Fibroblast of pulmonary artery (primary cell): Measurements from ENCODE around the gene ZFP64.

Source experiments
- DNase-seq: peaks from one replicate; pipeline ENCODE4 v3.0.0-alpha.2; 2010; ENCODE audit warnings: low read depth
- H3K4me3 ChIP-seq: replicated peaks from 2 replicates; pipeline ENCODE4 v1.5.1; 2011; ENCODE audit warnings: low read depth, mild to moderate bottlenecking, control low read depth, low read length, moderate library complexity
- TF ChIP-seq, protein P1 (sequence below): IDR thresholded peaks from 2 replicates; pipeline ENCODE4 v1.5.1; 2011; ENCODE audit warnings: mild to moderate bottlenecking, control low read depth, low read length, inconsistent platforms; ENCODE audit errors: missing control alignments

The ZFP64 gene

DNA sequence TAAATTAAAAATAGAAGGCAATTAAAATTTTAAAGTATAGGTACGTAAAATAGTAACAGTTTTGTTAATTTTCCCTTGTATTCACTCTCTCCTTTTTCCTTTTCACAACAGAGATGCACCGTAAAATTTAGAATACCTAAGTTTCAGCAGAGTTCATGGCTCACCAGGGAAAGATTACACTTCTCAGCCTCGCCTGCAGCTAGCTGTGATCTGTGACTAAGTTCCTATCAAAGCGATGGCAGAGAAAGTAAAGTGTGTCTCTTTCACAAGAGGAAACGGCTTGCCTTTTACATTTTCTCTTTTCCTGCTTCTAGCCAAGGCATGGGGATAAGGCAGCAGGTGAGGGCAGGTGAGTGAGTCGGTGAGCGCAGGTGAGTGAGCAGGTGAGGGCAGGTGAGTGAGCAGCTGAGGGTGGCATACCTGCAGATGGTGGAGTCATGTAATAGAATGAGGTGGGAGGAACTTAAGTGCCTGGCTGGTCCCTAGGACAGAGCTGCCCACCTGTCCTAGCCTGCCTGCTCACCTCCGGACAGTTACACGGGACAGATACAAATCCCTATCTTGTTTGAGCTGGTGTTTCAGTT is 30.9 kb downstream of the ZFP64 start:
- TF ChIP-seq, protein P1, sequence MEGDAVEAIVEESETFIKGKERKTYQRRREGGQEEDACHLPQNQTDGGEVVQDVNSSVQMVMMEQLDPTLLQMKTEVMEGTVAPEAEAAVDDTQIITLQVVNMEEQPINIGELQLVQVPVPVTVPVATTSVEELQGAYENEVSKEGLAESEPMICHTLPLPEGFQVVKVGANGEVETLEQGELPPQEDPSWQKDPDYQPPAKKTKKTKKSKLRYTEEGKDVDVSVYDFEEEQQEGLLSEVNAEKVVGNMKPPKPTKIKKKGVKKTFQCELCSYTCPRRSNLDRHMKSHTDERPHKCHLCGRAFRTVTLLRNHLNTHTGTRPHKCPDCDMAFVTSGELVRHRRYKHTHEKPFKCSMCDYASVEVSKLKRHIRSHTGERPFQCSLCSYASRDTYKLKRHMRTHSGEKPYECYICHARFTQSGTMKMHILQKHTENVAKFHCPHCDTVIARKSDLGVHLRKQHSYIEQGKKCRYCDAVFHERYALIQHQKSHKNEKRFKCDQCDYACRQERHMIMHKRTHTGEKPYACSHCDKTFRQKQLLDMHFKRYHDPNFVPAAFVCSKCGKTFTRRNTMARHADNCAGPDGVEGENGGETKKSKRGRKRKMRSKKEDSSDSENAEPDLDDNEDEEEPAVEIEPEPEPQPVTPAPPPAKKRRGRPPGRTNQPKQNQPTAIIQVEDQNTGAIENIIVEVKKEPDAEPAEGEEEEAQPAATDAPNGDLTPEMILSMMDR, result no peak
- no peak overlapping the region for H3K4me3 ChIP-seq
- no peak for DNase-seq

DNA sequence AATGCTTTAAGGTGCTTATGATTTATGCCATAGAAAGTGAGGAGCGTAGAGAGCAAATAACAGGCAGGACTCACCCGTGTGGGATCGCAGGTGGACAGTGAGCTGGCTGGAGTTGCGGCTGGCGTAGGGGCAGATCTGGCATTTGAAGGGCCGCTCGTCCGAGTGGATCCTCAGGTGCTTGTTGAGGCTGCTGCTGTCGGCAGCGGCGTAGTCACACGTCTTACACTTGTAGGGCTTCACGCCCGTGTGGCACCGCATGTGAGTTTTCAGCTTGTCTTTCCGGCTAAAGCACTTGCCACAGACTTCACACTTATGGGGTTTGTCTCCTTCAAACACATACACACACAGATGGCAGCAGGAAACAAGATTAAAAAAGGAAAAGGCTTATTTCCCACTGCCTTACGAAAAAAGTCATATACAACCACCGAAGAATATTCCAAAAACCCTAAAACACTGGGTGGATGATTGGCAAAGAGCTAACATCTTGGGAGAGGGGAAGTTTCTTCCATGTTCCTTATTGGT is 31.5 kb downstream of the ZFP64 start:
- TF ChIP-seq, protein P1, result no peak

DNA sequence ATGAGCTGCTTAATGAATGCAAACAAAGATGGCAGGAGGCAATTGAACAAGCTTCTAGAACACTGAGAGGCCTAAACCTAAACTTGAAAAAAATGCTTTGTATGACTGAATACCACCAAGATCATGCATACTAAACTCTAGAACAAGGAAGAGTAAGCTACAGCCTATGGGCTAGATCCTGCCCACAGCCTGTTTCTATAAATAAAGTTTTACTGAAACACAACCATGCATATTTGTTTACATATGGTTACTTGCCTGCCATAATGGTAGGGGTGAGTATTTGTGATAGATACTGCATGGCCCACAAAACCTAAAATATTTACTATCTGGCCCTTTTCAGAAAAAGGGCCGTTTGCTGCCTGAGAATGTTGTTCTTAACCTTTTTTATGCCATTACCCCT is 37.0 kb downstream of the ZFP64 start:
- no peak for DNase-seq
- TF ChIP-seq, protein P1, result no peak
- no peak overlapping the region for H3K4me3 ChIP-seq

More for the DNA sequence above, 31.5 kb downstream of the ZFP64 start:
- H3K4me3 ChIP-seq, result no peak overlapping the region
- DNase-seq, result no peak

DNA sequence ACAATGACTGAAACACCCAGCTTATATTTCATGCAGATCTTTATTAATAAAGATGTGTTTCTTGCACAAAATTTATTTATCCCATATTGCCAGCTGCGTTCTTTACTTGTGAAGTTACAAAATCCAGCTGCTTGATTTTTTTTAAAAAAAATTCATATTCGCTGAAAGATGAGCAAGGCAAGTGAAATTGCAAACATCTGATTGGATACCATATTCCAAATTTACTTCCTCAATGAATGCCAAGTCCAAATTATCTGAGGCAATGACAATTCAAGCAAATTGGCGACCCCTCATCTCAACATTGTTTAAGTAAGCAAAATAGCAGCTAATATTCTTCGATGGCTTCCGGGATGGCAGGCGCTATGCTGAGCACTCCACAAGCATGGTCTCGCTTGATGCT is 37.7 kb downstream of the ZFP64 start:
- TF ChIP-seq, protein P1, result no peak
- no peak for DNase-seq

DNA sequence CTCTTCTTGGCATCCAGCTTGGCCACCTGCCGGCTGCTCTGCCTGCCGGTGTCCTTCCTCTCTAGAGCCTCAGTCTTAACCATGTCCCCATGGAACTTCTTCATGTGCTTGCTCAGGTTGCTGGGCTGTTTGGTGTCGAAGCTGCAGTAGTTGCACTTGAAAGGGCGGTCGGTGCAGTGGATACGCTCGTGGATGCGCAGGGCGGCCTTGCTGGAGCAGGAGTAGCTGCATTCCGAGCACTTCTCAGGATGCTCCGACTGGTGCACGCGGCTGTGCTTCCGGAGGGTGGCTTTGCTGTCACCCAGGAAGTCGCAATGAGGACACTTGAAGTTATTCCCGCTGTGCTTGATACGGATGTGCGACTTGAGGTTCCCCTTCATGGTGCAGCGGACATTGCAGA is 38.7 kb downstream of the ZFP64 start:
- no peak for DNase-seq
- H3K4me3 ChIP-seq, result no peak overlapping the region
- TF ChIP-seq, protein P1, result no peak

More for the DNA sequence above, 37.7 kb downstream of the ZFP64 start:
- no peak overlapping the region for H3K4me3 ChIP-seq

DNA sequence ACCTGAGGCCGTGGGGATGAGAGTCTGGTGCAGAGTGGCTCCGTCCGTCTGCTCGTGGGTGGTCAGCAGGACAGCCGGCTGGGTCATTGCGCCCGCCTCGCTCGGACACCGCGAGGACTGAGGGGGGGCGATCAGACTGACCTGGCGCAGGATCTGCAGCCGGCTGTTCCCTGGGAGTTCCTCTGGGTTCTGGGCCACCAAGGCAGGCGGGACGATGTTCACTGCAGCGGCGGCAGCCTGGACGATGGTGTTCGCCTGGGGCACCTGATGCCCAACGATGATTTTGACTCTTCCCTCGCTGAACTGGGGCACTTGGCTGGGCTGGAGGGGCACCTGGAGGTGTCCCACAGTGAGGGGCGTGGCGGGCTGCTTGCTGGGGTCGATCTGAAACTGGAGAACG is 39.2 kb downstream of the ZFP64 start:
- no peak overlapping the region for H3K4me3 ChIP-seq
- TF ChIP-seq, protein P1, result no peak
- DNase-seq, result no peak
